ENCODE data around the gene TSPAN17.

Gene TSPAN17

GRCh38 chr5:176694146-176694545 lies 46.9 kb downstream of the TSPAN17 start:
- no peak for TF ChIP-seq CTCF (IDR thresholded peaks at IDR 0.05)

GRCh38 chr5:176694631-176695030 lies 47.3 kb downstream of the TSPAN17 start:
- TF ChIP-seq CTCF (IDR thresholded peaks at IDR 0.05) = no peak

- TF ChIP-seq CTCF (IDR thresholded peaks at IDR 0.05) = no peak
These were observed 47.8 kb downstream of the TSPAN17 start for GRCh38 chr5:176695073-176695472.

- TF ChIP-seq CTCF (IDR thresholded peaks at IDR 0.05) = no peak
These were observed 50.1 kb downstream of the TSPAN17 start for GRCh38 chr5:176697267-176697933.

- TF ChIP-seq CTCF (IDR thresholded peaks at IDR 0.05) = no peak
These were observed 50.8 kb downstream of the TSPAN17 start for GRCh38 chr5:176697934-176698538.

GRCh38 chr5:176700239-176700847 lies 53.1 kb downstream of the TSPAN17 start:
- TF ChIP-seq CTCF (IDR thresholded peaks at IDR 0.05) = peak; percentile 48

GRCh38 chr5:176702671-176703641 lies 55.7 kb downstream of the TSPAN17 start:
- no peak for TF ChIP-seq CTCF (IDR thresholded peaks at IDR 0.05)

All from LNCAP (cell line).